KBM-7 (cell line): ENCODE measurements around the gene ATP6V0B.

Experiments
- DNase-seq: peaks from one replicate; pipeline ENCODE4 v3.0.0-alpha.2; 2015
- in situ Hi-C: fragments of 300-500 bp; cut with MboI; formaldehyde crosslinking; loops from 2 replicates; pipeline ENCODE4 v1.14.3; 2020; ENCODE audit warnings: low sequenced_read_pairs, low pct_unique_long_range_greater_than_20kb, mixed read lengths

ATP6V0B gene

GRCh38 chr1:43980255-43981134, 5.7 kb downstream of the ATP6V0B start:
- DNase-seq: no peak
- in situ Hi-C loops: no loop called here

DNA sequence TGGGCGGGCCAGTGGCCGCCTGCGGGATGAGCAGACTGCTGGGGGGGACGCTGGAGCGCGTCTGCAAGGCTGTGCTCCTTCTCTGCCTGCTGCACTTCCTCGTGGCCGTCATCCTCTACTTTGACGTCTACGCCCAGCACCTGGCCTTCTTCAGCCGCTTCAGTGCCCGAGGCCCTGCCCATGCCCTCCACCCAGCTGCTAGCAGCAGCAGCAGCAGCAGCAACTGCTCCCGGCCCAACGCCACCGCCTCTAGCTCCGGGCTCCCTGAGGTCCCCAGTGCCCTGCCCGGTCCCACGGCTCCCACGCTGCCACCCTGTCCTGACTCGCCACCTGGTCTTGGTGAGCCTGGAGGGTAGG, 6.4 kb downstream of the ATP6V0B start:
- in situ Hi-C loops: no loop called here
- no peak for DNase-seq

DNA sequence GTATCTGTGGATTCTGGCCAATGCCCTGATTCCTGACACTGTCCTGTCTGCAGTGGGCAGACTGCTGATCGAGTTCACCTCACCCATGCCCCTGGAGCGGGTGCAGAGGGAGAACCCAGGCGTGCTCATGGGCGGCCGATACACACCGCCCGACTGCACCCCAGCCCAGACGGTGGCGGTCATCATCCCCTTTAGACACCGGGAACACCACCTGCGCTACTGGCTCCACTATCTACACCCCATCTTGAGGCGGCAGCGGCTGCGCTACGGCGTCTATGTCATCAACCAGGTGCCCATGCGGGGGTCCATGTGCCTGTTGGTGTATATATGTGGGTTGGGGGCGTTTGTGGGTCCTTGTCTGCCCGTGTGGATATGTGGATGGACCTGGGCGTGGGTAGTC, 6.9 kb downstream of the ATP6V0B start:
- in situ Hi-C loops: no loop called here
- no peak for DNase-seq

- in situ Hi-C loops: no loop called here
- no peak for DNase-seq
These were observed 7.5 kb downstream of the ATP6V0B start for GRCh38 chr1:43982241-43982640.

DNA sequence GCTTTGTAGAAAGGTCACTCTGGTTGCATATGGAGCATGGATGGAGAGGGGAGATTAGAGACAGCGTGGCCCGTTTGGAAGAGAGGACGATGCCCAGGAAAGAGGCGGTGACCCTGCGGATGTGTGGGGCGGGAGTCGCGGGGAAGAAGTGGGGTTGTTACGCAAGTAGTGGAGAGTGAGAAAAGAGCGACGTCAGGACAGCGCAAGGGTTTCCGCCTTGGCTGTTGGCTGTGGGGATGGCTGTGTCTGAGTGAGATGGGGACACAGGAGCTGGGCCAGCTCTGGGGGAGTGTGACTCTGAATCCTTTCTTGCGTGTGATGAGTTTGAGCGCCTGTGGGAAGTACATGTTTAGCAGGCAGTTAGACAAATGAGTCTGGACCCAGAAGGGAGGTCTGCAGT, 8.0 kb downstream of the ATP6V0B start:
- in situ Hi-C loops: no loop called here

GRCh38 chr1:43983253-43983899, 8.6 kb downstream of the ATP6V0B start:
- no peak for DNase-seq

More for the DNA sequence above, 8.0 kb downstream of the ATP6V0B start:
- peak; percentile 24 for DNase-seq

GRCh38 chr1:43984855-43985254, 10.1 kb downstream of the ATP6V0B start:
- DNase-seq: no peak

More at GRCh38 chr1:43983253-43983899, 8.6 kb downstream of the ATP6V0B start:
- in situ Hi-C loops: no loop called here

DNA sequence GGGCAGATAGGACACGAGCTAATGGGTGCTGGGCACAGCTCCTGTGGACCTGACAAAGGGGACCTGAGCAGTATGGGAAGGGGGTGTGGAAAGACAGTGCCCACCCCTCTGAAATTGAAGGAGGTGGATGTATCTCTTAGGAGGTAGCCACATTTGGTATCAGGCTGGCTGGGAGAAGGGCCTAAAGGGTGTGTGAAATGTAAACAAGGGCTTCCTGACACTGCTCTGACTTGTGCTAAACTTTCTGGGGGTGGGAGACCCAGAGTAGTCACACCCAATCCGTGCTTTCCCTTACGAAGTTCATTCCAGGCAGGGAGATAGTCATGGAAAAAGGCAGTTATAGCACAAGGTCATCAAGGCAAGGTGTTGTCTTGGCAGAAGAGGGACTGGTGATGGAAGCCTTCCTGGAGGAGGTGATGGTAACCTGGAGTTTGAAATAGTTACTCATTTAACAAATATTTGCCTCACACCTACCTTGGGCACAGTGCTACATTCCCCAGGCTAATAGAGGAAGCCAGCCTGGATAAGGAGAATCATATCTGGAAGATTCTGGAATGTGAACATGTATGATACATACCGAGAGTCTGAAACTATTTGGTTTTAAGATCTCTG, 11.3 kb downstream of the ATP6V0B start:
- no peak for DNase-seq
- in situ Hi-C loops: no loop called here

More at GRCh38 chr1:43984855-43985254, 10.1 kb downstream of the ATP6V0B start:
- in situ Hi-C loops: no loop called here

GRCh38 chr1:43986712-43987111, 12.0 kb downstream of the ATP6V0B start:
- DNase-seq: no peak
- in situ Hi-C loops: no loop called here

GRCh38 chr1:43987159-43987902, 12.6 kb downstream of the ATP6V0B start:
- in situ Hi-C loops: no loop called here
- no peak for DNase-seq

DNA sequence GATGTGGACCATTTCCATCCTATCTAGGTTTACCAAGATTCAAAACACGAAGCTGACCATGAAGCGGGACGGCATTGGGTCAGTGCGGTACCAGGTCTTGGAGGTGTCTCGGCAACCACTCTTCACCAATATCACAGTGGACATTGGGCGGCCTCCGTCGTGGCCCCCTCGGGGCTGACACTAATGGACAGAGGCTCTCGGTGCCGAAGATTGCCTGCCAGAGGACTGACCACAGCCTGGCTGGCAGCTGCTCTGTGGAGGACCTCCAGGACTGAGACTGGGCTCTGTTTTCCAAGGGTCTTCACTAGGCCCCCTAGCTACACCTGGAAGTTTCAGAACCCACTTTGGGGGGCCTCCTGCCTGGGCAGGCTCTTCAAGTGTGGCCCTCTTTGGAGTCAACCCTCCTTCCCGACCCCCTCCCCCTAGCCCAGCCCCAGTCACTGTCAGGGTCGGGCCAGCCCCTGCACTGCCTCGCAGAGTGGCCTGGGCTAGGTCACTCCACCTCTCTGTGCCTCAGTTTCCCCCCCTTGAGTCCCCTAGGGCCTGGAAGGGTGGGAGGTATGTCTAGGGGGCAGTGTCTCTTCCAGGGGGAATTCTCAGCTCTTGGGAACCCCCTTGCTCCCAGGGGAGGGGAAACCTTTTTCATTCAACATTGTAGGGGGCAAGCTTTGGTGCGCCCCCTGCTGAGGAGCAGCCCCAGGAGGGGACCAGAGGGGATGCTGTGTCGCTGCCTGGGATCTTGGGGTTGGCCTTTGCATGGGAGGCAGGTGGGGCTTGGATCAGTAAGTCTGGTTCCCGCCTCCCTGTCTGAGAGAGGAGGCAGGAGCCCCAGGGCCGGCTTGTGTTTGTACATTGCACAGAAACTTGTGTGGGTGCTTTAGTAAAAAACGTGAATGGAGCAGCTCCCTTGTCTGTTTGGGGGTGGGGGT, 15.8 kb downstream of the ATP6V0B start:
- no peak for DNase-seq
- in situ Hi-C loops: no loop called here

GRCh38 chr1:43991200-43991475, 16.4 kb downstream of the ATP6V0B start:
- DNase-seq: no peak
- in situ Hi-C loops: no loop called here

GRCh38 chr1:43991476-43992231, 16.9 kb downstream of the ATP6V0B start, which contains the start of gene CCDC24:
Gene CCDC24, plus strand, starts transcription at chr1:43991599. Its CDS starts 280 bp downstream, at chr1:43991879.
- in situ Hi-C loops: no loop called here
- DNase-seq: peak; percentile 75

- in situ Hi-C loops: no loop called here
- DNase-seq: no peak
These were observed 17.7 kb downstream of the ATP6V0B start for GRCh38 chr1:43992232-43992995.

DNA sequence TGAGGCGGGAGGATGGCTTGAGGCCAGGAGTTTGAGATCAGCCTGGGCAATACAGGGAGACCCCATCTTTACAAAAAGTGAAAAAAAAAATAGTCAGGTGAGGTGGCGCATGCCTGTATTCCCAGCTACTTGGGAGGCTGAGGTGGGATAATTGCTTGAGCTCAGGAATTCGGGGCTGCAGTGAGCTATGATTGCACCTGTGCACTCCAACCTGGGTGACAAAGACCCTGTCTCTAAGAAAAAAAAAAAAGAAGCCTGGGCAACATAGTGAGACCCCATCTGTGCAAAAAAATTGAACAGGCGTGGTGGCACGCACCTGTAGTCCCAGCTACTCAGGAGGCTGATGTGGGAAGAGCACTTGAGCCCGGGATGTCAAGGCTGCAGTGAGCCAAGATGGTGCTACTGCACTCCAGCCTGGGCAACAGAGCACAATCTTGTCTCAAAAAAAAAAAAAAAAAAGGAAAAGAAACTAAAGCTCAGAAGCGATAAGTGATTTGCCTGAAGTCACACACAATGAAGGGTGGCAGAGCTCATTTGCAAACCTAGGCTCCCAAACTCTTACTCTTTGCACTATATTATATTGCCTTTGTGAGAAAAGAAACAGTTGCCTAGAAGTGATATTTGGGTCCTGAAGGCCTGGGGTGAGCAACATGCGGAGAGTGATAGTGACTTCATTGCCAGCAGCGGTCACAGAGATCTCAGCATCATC, 18.6 kb downstream of the ATP6V0B start:
- no peak for DNase-seq
- in situ Hi-C loops: no loop called here

DNA sequence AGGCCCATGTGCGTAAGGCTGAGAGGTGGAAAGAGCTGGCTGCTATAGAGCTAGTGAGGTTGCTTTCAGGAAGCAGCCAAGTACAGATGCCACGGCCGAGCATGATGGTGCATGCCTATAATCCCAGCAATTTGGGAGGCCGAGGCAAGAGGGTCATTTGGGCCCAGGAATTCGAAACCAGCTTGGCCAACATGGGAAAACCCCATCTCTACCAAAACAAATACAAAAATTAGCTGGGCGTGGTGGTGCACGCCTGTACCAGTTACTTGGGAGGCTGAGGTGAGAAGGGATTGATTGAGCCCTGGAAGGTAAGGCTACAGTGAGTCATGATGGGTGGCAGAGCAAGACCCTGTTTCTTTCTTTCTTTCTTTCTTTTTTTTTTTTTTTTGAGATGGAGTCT, 19.3 kb downstream of the ATP6V0B start:
- no peak for DNase-seq
- in situ Hi-C loops: no loop called here
